Measurements from ENCODE around the gene KIF11. TPM values are rescaled to one million over a fixed set of nuclear protein-coding genes. Genes with fewer than 3 reads are reported as not detected.

The KIF11 gene
- total and polyA plus RNA-seq, 2 experiments from 2014 or later: 7.1 to 19.9 TPM

DNA sequence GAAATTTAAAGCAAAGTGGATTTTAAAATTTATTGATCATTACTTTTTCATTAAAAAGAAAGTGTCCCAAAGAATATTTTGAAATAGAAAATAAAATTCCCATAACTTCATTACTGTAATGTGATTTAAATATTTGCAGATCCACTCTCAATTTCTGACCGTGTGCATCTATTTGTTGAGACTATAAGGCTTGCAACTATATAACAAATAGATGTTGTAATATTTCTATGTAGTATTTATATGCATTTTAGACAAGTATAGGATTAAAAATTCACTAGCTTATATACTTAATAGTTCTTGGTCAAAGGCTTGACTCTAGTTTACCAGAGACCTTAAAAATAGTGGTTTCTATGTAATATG, 100.6 kb downstream of the KIF11 start:
- Histone ChIP-seq H3K9me3 (ENCODE audit: low read depth) (no peaks in the 10 kb centered on the region), H3K4me1 (ENCODE audit: low read depth) (no peaks in the 10 kb centered on the region), H3K27ac (no peak overlapping the region), H3K27me3 (peaks cover 100% of the 10 kb centered on the region), H3K4me3 (no peak overlapping the region), H3K36me3 (no peaks in the 10 kb centered on the region)
- TF ChIP-seq, protein P1, sequence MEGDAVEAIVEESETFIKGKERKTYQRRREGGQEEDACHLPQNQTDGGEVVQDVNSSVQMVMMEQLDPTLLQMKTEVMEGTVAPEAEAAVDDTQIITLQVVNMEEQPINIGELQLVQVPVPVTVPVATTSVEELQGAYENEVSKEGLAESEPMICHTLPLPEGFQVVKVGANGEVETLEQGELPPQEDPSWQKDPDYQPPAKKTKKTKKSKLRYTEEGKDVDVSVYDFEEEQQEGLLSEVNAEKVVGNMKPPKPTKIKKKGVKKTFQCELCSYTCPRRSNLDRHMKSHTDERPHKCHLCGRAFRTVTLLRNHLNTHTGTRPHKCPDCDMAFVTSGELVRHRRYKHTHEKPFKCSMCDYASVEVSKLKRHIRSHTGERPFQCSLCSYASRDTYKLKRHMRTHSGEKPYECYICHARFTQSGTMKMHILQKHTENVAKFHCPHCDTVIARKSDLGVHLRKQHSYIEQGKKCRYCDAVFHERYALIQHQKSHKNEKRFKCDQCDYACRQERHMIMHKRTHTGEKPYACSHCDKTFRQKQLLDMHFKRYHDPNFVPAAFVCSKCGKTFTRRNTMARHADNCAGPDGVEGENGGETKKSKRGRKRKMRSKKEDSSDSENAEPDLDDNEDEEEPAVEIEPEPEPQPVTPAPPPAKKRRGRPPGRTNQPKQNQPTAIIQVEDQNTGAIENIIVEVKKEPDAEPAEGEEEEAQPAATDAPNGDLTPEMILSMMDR (IDR thresholded peaks at IDR 0.05; ENCODE audit: low read depth, low read length): no peak
- DNase-seq (ENCODE audit: low read depth in 1 of 2, low spot score in 1 of 2): no peak

DNA sequence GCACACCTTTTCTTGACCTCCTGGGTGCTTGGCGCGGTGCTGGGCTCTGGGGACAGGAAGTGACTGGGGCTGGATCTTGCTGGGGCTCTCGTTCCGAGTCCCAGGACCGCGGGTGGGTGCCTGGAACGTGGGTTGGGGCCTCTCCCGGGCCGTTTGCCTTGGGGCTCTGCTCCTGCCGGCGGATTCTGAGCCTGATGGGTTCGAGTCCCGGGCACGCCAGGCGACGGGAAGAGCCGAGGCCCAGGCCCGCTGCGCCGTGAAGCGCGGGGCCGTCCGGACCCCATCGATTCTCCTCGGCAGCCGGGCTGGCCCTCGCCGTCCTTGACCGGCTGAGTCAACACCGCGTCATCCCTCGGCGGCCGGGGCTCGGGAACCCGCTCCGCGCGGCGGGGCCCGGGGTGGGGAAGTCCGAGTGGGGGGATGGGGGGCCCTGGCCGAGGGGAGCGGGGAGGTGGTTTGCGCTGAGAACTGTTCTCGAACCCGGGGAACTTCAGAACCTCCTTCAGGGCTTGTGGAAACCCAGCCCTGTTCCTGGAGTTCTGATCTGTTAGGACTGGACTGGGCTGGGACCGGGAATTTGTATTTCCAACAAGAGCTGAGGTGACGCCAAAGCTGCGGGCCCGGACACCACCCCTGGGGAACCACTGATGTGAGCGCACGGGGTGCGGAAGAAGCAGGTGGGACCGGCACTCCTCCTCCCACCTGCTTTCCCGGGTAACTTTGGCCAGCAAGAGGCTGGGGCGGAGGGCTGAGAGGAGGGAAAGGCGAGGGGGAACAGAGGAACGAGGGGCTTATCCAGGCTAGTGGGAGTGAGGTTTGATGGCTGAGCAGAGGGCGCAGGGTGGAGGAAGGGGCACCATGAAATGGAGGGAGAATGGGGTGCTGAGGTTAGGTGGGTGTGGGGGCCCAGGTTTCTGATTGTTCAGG, 103.0 kb downstream of the KIF11 start:
- Histone ChIP-seq H3K4me3 (peak overlapping the region; percentile 20), H3K9me3 (ENCODE audit: low read depth) (no peaks in the 10 kb centered on the region), H3K27ac (no peak overlapping the region), H3K27me3 (peaks cover 99% of the 10 kb centered on the region), H3K4me1 (ENCODE audit: low read depth) (peaks cover 5% of the 10 kb centered on the region), H3K36me3 (no peaks in the 10 kb centered on the region)
- peak; percentile 23 to 59 for DNase-seq (ENCODE audit: low read depth in 1 of 2, low spot score in 1 of 2)
- TF ChIP-seq, protein P1 (IDR thresholded peaks at IDR 0.05; ENCODE audit: low read depth, low read length): no peak

DNA sequence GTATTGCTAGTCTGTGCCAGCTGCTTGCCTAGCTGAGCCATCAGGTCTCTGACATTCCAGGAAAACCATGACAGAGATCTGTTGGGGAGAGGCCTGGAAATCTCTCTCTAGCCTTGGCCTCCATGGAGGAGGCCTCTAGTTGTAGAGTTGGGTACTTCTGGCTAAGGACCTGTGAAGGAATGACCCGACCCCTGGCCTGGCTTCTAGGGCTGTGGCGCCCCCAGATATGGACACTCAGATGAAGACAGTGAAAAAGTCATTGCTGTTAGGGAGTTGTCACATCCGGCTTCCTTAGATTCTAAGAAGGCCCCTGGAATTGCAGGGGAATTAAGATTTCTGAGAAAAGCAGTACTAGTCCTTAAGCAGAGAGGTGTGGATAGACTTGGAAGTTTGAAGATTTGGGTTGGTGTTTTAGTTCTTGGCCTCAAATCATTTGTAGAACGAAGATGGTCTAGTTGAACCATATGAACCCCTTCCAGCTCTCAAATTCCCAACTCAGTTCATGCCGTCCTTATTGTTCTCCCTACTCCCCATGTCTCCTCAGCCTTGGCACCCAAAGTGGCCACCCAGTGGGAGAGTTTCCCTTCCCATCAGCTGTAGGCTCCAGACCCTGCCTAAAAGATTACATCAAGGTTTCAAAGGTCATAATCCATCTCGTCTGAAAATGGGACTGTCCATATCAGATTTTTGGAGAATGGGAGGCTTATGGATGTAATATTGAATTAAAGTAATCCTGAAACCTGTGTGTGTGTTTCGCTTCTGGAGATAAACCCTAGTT, 103.9 kb downstream of the KIF11 start:
- no peak for DNase-seq (ENCODE audit: low read depth in 1 of 2, low spot score in 1 of 2)
- Histone ChIP-seq H3K4me1 (ENCODE audit: low read depth) (peaks cover 5% of the 10 kb centered on the region), H3K36me3 (no peaks in the 10 kb centered on the region), H3K27me3 (peaks cover 94% of the 10 kb centered on the region), H3K27ac (no peak overlapping the region), H3K4me3 (no peak overlapping the region), H3K9me3 (ENCODE audit: low read depth) (no peaks in the 10 kb centered on the region)
- TF ChIP-seq, protein P1 (IDR thresholded peaks at IDR 0.05; ENCODE audit: low read depth, low read length): no peak

DNA sequence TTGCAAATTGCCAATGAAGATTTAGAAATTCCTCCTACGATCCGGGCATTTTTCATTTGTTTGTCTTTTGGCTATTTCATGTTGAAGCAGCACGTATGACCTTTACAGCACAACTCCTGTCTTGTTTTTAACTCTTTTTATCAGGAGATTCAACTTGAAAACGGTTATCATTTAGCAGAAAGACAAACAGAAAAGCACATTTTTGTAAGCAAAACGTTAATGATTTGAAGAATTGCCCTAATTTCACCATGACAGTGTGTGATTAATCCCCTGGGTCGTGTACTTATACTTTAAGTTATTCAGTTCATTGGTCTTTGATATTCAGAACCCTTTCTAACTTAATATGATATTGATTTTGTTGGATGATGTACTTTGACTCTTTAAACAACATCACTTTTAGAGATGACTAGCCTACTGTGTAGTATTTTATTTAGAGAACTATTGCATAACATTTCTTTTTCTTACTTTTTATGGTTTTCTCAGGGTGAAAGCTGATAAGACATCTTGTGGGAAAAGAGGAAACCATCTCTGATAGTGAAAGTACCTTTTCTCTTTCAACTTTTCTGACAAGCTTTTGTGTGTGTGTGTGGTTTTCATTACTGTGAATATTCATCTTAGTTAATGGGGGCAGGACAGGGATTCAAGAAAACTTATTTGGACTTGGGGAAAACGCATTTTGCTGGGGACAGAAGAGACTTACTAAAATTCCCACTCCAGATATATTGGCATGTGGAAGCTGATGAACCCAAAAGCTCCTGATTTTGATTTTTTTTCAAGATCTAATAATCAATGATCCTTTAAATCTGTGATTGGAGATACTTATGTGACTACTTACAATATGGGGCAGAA, 105.0 kb downstream of the KIF11 start:
- Histone ChIP-seq H3K27me3 (peaks cover 83% of the 10 kb centered on the region), H3K27ac (no peak overlapping the region), H3K4me3 (no peak overlapping the region), H3K9me3 (ENCODE audit: low read depth) (no peaks in the 10 kb centered on the region), H3K36me3 (no peaks in the 10 kb centered on the region), H3K4me1 (ENCODE audit: low read depth) (peaks cover 5% of the 10 kb centered on the region)
- TF ChIP-seq, protein P1 (IDR thresholded peaks at IDR 0.05; ENCODE audit: low read depth, low read length): no peak
- DNase-seq (ENCODE audit: low read depth in 1 of 2, low spot score in 1 of 2): no peak

DNA sequence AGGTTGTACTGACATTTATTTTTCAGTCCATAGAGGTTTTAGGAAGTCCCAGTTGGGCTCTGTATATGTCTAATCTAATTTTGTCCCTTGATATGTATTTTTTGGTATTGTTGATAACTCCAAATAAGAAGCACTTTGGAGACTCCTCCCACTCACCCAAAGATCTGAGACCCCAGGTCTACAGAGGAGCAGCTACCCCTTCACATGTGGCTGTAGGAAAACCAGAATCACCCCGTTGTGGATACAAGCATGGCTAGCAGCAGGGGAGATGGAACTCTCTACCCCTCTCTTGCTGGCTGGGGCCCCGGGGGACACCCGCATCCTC, 106.2 kb downstream of the KIF11 start:
- Histone ChIP-seq H3K27ac (no peak overlapping the region), H3K9me3 (ENCODE audit: low read depth) (no peaks in the 10 kb centered on the region), H3K4me1 (ENCODE audit: low read depth) (peaks cover 5% of the 10 kb centered on the region), H3K27me3 (peaks cover 77% of the 10 kb centered on the region), H3K4me3 (peak overlapping the region; percentile 40), H3K36me3 (no peaks in the 10 kb centered on the region)
- TF ChIP-seq, protein P1 (IDR thresholded peaks at IDR 0.05; ENCODE audit: low read depth, low read length): no peak
- no peak for DNase-seq (ENCODE audit: low read depth in 1 of 2, low spot score in 1 of 2)

Measured in cardiac muscle cell (in vitro differentiated cells and primary cell).